ENCODE measurements around the gene ZGPAT.

Gene ZGPAT

GRCh38 chr20:63742381-63743024 lies 34.7 kb downstream of the ZGPAT start:
- no peak for DNase-seq

DNA sequence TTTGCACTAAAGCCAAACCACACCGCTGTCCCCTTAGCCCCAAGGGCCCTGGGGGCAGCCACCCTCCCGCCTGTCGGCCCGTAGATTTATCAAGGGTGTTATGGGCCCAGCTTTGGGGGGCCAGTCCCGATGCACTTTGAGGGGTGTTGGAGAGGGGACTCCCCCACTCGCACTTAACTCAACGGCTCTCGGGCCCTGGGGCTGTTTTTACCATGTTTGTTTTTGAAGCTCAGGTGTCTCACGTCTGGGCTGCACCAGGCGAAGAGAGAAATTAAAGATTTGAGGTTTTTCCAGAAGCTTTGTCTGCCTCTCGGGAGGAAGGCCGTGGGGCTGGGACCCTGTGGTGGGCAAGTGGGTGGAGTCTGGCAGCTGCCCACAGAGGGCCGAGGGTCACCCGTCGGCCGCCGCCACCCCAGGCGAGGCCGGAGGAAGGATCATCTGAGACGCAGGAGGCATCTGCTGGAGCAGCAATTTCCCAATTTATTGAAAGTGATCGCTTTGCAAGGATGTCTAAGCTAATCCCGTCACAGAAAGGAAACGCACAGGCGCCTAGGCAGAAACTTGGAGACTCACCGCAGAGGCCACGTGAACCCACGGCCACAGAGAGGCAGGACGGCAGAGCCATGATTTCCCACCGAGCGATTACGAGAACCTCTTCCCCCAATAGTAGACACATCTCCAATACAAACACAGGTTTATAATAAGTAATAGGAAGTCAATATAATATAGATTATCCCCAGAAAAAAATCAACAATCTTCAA lies 35.6 kb downstream of the ZGPAT start:
- no peak for DNase-seq

DNA sequence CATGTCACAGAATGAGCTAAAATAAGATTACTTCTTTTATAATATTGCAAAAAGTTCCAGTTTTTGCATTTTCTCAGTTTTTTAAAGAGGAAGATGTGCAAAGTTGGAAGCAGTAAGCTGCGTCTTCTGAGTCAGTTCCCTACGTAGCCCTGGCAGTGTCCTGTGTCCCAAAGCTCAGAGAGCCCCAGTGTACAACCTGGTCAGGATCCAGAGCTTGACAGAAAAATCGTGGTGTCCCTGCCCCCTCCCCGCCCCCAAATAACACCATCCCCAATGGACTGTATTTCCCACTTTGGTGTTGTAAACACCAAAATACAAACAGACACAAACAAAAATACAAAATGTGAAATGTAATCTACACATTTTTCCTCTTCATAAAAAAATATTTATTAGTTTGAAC lies 36.3 kb downstream of the ZGPAT start:
- no peak for DNase-seq

- DNase-seq: no peak
These were observed 37.0 kb downstream of the ZGPAT start for GRCh38 chr20:63744574-63745423.

DNA sequence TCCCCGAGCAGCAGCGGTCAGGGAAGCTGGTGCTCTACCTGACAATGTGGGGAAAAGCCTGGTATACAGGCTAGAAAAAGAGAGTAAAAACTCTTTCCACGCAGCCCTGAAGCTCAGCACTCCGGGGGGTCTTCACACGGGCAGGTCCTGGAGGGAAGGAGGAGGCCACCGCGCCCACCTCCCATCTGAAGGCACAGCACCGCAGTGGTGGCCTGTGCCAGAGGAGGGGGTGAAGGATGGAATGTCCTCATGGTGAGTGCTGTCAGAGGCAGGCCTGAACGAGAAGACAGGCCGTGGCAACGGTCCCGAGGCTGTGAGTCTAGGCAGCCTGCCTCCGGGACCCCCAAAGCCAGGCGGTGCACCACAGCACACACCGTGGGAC lies 37.6 kb downstream of the ZGPAT start:
- no peak for DNase-seq

DNA sequence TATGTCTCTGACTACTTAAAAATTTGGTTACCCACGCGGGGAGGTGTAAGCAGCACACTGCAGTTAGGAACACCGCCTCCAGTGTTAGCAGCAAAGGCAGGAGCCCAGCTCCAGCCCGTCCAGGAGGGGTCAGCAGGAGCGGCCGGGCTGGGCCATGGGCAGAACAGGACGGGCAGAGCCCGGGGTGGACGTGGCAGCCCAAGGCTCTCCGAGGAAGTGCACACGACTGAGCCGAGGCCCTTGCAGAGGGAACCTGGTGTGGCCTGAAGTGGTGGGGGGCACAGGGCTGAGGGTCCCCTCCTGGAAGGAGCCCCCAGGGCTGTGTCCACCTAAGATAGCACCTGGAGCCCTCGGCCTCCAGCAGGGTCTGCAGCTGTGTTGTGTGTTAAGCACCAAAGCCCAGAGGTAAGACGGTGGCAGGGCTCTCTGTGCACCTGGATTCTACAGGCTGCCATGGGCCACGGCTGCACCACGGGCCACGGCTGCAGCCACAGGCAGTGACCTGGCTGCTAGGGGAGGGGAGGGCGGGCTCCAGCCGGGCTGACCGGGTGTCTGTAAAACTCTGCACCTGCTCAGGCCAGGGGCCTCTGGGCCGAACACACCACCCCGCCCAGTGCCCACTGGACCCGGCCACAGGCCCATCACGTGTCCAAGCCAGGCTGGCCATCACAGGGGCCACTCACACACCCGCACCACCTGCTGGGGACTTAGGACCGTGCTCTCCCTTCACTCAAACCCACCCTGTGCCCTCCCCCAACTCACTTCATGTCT lies 38.3 kb downstream of the ZGPAT start:
- no peak for DNase-seq

- no peak for DNase-seq
These were observed 39.0 kb downstream of the ZGPAT start for GRCh38 chr20:63746751-63747315.

DNA sequence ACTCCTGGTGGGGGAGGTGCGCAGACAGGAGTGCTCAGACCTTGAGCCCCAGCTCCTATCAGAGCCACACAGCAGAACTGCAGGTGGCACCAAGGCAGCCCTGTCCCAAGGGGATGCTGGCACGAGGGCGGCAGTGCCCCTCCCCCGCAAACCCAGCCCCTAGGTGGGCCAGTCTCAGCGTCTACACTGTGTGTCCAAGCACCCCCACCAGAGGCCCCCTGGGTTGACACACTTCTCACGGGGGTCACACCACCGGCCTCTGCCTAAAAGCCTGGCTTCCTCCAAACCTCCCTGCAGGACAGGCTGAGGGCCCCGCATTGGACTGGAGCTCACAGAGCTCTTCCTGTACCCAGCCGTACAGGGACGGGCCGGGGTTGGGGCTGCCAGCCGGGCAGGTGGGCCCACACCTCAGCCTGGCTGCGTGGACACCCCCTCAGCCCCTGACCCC lies 39.8 kb downstream of the ZGPAT start:
- no peak for DNase-seq

DNA sequence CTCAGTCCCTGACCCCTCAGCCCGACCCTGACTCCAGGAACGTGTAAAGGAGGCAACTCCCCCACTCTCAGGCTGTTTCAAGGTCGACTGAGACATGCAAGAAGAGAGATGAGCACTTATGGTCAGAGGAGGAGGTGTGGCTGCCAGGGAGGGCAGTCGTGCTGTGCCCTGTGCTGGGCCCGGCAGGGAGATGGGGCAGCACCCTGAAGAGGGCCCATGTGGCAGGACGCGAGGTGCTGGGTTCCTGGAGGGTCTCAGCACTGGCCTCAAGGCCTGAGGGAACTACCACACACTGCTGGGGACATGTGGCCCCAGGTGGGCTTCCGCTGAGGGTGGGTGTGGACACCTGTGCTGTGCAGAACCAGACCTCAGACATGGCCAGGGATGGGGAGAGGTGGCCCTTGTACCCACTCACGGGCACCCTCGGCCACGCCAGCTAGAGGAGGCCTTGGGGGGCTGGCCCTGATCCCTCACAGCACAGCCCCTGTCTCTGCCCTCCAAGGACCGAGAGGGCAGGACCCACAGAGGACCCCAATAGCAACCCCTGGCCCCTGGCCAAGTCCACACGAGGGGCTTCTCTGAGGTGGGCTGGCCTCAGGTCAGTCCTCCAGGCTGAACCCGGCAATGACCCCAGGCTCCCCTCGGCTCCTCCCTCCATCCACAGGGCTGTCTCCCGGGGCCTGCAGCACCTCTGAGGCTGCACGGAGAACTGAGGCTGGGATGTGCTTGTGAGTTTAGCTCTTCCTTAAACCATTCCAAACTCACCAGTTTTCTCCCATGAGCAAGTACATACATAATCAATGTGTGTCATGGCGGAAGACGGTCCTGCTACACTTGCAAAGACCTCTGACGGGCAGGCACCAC lies 40.5 kb downstream of the ZGPAT start:
- no peak for DNase-seq

DNA sequence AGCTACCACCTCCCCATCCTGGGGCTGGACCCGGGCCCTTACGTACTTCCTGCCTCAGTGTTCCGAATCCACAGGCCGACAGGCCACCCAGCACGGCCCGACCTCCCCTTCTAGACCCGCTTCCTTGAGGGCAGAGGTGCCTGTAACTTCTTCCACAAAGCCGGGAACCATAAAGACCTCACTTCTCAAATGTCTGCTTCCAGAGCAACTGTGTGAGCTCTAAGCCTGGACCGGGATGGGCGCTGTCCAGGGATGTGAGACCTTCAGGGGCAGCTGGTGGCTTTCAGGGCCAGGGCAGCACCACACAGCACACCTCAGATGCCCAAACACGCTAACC lies 41.1 kb downstream of the ZGPAT start:
- DNase-seq: no peak

- peak in 11 of 56 donors; percentile 14 to 61 (median 23) for DNase-seq
These were observed 42.0 kb downstream of the ZGPAT start for GRCh38 chr20:63749597-63750508.

GRCh38 chr20:63750807-63751470 lies 43.1 kb downstream of the ZGPAT start:
- DNase-seq: no peak

DNA sequence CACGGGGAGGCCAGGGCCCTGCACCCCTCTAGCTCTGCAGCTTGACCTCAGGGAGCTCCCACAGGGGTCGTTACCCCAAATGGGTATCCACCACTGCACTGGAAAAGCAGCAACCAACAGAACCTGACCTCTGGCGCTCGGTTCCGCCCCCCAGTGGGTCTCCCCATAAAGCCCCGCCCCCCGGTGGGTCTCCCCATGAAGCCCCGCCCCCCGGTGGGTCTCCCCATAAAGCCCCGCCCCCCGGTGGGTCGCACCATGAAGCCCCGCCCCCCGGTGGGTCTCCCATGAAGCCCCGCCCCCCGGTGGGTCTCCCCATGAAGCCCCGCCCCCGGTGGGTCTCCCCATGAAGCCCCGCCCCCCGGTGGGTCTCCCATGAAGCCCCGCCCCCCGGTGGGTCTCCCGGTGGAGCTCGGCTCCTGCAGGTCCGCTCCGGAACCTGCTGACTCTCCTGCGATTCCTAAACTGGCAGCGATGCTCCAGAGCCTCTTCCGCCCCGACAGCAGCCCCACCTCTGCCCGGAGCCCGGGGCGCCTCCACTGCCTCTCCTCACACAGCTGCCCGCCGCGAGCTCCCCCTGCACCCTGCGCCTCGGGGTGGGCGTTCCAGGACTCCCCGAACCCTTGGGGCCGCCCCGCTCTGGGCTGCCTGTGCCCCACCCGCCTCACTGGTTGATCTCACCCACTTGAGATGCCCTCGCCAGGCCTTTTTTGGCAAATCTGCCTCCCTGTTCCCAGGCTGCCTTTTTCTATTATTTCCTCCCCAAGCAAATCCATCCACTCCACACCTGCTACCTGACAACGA lies 43.8 kb downstream of the ZGPAT start:
- DNase-seq: no peak

GRCh38 chr20:63752411-63753101 lies 44.7 kb downstream of the ZGPAT start:
- no peak for DNase-seq

DNA sequence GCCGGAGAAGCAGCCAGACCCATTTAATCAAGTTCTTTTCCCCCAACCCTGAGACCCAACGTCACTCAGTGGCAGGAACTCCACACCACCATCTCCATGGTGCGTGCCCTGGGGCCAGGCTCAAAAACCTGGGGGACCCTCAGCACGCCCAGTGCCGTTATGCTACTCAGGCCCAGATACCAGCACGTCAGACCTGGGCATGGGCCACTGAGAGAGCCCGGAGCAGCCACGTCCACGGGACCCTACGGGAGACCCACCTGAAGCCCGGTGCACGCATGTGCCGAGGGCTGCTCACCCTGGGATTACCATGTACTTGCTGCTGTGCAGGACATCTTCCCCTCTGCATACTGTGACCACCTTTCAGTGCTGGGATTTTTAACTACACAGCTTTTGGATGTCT lies 45.5 kb downstream of the ZGPAT start:
- no peak for DNase-seq

- no peak for DNase-seq
These were observed 46.2 kb downstream of the ZGPAT start for GRCh38 chr20:63754008-63754407.

Measured in nucleus accumbens (tissue), 56 donors.